ENCODE results near the gene CADM1.

The CADM1 gene

DNA sequence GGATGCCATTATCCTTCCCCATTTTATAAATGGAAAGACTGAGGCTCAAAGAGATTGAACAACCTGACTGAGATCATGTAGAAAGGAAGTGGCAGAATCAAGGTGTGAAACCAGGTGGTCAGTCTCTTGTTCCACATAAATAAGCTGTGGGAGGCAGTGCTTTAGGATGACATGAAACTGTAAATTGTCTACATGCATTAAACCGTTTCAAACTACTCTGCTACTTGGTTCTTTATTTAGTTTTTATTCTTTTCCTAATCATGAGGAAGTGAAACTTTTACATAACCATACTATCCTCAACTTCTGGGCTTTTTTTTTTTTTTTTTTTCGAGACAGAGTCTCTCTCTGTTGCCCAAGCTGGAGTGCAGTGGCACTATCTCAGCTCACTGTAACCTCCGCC lies 34.9 kb downstream of the CADM1 start:
- Histone ChIP-seq H3K36me3 (ENCODE audit: control insufficient read depth, insufficient read depth, low read length) (no peaks in the 10 kb centered on the region), H3K9ac (ENCODE audit: low read length) (no peak overlapping the region), H3K4me3 (ENCODE audit: low read length) (no peak overlapping the region), H3K27me3 (ENCODE audit: control insufficient read depth, insufficient read depth, low read length) (no peaks in the 10 kb centered on the region), H3K4me1 (ENCODE audit: control insufficient read depth, insufficient read depth, low read length) (no peaks in the 10 kb centered on the region), H3K9me3 (ENCODE audit: control insufficient read depth, low read length) (no peaks in the 10 kb centered on the region)

DNA sequence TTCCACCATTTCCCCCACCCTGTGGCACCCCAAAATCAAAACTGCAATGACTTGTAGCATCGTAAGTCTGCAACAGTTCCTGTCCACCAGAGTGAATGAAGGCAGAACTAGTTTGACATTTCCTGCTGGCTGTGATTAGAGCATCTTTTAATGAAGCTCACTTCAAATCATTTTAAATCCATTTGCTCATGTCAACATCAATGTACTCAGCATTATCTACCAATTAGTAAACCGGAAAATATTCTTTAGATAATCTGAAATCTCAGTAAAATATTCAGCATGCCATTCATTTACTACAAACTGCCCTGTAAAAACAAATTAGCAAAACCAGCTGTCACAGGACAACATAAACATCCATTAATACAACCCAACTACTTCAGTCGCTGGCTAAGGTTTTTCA lies 38.1 kb downstream of the CADM1 start:
- Histone ChIP-seq H3K9me3 (ENCODE audit: control insufficient read depth, low read length) (no peaks in the 10 kb centered on the region), H3K27me3 (ENCODE audit: control insufficient read depth, insufficient read depth, low read length) (no peaks in the 10 kb centered on the region), H3K4me1 (ENCODE audit: control insufficient read depth, insufficient read depth, low read length) (no peaks in the 10 kb centered on the region), H3K4me3 (ENCODE audit: low read length) (no peak overlapping the region), H3K9ac (ENCODE audit: low read length) (no peak overlapping the region), H3K36me3 (ENCODE audit: control insufficient read depth, insufficient read depth, low read length) (no peaks in the 10 kb centered on the region)

DNA sequence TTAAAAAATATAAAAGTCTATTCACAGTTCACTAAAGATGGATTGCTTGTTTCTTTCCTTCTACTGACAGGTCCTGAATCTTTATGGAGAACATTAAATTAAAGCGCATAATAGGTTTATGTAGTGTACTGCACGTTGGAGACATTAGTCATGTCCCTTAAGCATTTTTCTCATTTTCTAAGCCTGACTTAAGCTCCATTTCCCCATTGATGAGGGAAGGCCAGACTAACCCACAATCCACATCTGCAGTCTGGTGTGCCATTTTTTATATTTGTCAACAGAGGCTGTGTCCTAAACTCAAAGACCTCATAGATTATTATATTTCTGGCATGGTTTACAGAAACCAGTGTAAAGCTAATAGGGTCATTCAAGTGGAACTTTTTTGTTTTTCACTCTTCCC lies 39.9 kb downstream of the CADM1 start:
- no peaks in the 10 kb centered on the region for H3K36me3 ChIP-seq (ENCODE audit: control insufficient read depth, insufficient read depth, low read length)
- no peak overlapping the region for H3K4me3 ChIP-seq (ENCODE audit: low read length)
- no peaks in the 10 kb centered on the region for H3K4me1 ChIP-seq (ENCODE audit: control insufficient read depth, insufficient read depth, low read length)
- H3K9ac ChIP-seq (ENCODE audit: low read length): no peak overlapping the region
- no peaks in the 10 kb centered on the region for H3K27me3 ChIP-seq (ENCODE audit: control insufficient read depth, insufficient read depth, low read length)
- no peaks in the 10 kb centered on the region for H3K9me3 ChIP-seq (ENCODE audit: control insufficient read depth, low read length)

DNA sequence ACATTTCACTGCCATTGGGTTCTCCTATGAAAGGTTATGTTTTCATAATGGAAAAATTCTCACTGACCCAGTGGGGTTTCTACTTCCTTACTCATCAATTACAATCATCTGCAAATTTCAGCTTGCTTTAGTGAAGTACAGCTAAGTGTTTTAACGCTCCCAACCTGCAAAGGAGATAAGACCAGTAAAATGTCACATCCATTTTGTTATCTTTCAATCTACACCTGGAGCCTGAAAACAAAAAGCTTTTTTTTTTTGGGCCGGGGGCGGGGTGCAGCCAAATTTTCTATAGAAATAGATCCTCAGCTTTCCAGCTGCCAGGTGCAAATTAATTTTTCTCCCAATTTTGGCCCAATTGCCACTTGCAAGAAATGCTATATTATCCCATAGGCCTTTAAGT lies 40.6 kb downstream of the CADM1 start:
- H3K36me3 ChIP-seq (ENCODE audit: control insufficient read depth, insufficient read depth, low read length): no peaks in the 10 kb centered on the region
- no peaks in the 10 kb centered on the region for H3K27me3 ChIP-seq (ENCODE audit: control insufficient read depth, insufficient read depth, low read length)
- no peak overlapping the region for H3K4me3 ChIP-seq (ENCODE audit: low read length)
- H3K9me3 ChIP-seq (ENCODE audit: control insufficient read depth, low read length): no peaks in the 10 kb centered on the region
- H3K4me1 ChIP-seq (ENCODE audit: control insufficient read depth, insufficient read depth, low read length): no peaks in the 10 kb centered on the region
- H3K9ac ChIP-seq (ENCODE audit: low read length): no peak overlapping the region

DNA sequence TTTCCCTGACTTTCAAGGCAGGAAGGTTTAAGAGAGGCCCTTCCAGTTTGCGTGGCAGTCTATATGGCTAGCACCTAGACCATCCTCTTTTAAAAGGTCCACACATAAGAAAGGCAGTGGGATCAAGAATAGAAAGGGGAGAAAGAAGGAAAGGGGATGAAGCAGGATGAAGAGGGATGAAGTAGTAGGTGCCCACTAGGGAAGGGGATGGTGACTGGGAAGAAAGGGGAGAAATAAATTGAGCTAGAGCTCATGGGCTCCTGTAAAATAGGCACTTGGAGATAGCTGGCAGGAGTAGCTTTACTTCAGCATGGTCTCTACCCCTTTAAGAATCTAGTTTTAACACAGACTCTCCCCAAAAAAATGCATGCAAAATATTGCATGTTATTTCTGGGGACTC lies 41.5 kb downstream of the CADM1 start:
- Histone ChIP-seq H3K27me3 (ENCODE audit: control insufficient read depth, insufficient read depth, low read length) (no peaks in the 10 kb centered on the region), H3K4me1 (ENCODE audit: control insufficient read depth, insufficient read depth, low read length) (no peaks in the 10 kb centered on the region), H3K36me3 (ENCODE audit: control insufficient read depth, insufficient read depth, low read length) (no peaks in the 10 kb centered on the region), H3K4me3 (ENCODE audit: low read length) (no peak overlapping the region), H3K9ac (ENCODE audit: low read length) (no peak overlapping the region), H3K9me3 (ENCODE audit: control insufficient read depth, low read length) (no peaks in the 10 kb centered on the region)

DNA sequence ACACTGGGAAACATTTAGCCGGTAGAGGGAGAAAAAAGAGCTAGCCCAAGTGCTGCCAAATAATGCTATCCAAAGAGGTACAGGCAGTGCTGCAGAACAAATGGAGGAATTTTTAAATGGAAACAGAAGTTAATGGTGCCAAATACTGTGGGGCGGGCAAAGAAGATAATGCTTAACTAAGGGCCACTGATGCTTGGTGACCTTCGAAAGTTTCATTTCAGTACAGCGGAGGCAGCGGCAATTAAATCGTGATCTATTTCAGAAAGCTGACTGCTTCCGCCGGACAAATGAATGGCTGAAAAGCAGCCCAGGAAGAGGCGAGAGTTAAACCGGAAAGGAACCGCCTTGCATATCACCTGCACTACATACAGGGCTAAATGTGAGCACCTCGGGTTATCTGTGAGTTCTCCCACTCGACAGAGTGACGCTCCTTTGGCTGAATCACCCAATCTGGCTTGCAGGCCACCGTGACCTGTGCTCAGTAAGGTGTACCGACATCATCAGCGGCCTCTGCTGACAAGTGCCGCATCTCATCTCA lies 42.1 kb downstream of the CADM1 start:
- Histone ChIP-seq H3K27me3 (ENCODE audit: control insufficient read depth, insufficient read depth, low read length) (no peaks in the 10 kb centered on the region), H3K9ac (ENCODE audit: low read length) (no peak overlapping the region), H3K4me3 (ENCODE audit: low read length) (no peak overlapping the region), H3K4me1 (ENCODE audit: control insufficient read depth, insufficient read depth, low read length) (no peaks in the 10 kb centered on the region), H3K9me3 (ENCODE audit: control insufficient read depth, low read length) (no peaks in the 10 kb centered on the region), H3K36me3 (ENCODE audit: control insufficient read depth, insufficient read depth, low read length) (no peaks in the 10 kb centered on the region)

DNA sequence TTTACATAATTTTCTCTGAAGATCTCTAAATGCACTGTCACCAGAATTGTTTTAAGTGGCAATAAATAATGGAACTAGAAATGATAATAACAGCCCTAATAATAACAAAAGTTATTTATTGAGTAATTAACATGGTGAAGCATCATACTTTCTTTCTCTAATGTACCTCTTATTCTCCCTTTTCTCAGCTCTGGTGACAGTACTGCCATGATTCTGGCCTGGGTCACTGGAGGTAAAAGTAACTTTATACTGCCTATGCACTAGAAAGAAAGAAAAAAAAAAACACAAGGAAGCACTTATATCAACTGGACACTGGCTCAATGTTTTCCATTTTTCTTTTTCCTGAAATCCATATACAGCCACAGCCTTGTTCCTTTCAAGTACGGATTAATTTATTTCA lies 43.7 kb downstream of the CADM1 start:
- Histone ChIP-seq H3K36me3 (ENCODE audit: control insufficient read depth, insufficient read depth, low read length) (no peaks in the 10 kb centered on the region), H3K9ac (ENCODE audit: low read length) (no peak overlapping the region), H3K27me3 (ENCODE audit: control insufficient read depth, insufficient read depth, low read length) (no peaks in the 10 kb centered on the region), H3K4me1 (ENCODE audit: control insufficient read depth, insufficient read depth, low read length) (no peaks in the 10 kb centered on the region), H3K9me3 (ENCODE audit: control insufficient read depth, low read length) (no peaks in the 10 kb centered on the region), H3K4me3 (ENCODE audit: low read length) (no peak overlapping the region)

DNA sequence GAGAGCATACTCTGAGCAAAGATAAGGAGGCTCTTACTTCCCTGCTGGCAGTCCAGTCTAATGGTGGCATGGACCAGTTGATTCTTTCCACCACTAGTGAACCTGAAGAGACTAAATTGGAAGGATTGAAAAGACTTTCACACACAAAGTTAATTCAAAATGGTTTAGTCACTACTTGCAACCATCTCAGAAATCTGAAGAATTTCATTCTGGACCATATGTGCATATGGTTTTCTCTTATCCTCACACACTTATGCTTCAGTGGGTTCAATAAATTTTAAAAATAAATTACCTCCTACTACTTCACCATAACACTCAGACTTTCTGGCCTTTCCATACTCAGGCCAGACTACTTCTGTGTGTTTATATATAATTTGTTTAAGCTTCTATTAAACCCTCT lies 44.7 kb downstream of the CADM1 start:
- no peak overlapping the region for H3K4me3 ChIP-seq (ENCODE audit: low read length)
- no peaks in the 10 kb centered on the region for H3K9me3 ChIP-seq (ENCODE audit: control insufficient read depth, low read length)
- no peaks in the 10 kb centered on the region for H3K27me3 ChIP-seq (ENCODE audit: control insufficient read depth, insufficient read depth, low read length)
- no peaks in the 10 kb centered on the region for H3K4me1 ChIP-seq (ENCODE audit: control insufficient read depth, insufficient read depth, low read length)
- H3K36me3 ChIP-seq (ENCODE audit: control insufficient read depth, insufficient read depth, low read length): no peaks in the 10 kb centered on the region
- no peak overlapping the region for H3K9ac ChIP-seq (ENCODE audit: low read length)

DNA sequence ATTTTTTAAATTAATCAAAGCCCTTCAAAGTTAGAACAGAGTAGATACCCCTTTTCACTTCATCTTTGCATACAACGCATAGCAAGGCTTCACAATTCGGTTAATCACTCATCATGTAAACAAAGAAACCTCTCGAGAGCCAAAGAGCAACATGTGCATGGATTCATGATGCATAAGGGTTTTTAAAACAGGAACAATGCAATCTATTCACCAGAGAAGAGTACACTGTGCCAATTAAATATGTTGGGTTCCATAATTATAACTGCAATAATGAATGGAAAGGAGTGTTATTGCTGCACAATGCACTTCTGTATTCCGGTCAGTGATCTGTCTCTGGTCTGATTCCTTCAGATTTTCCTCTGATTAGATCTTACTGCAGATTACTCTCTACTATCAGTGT lies 45.3 kb downstream of the CADM1 start:
- Histone ChIP-seq H3K36me3 (ENCODE audit: control insufficient read depth, insufficient read depth, low read length) (no peaks in the 10 kb centered on the region), H3K9ac (ENCODE audit: low read length) (no peak overlapping the region), H3K27me3 (ENCODE audit: control insufficient read depth, insufficient read depth, low read length) (no peaks in the 10 kb centered on the region), H3K4me3 (ENCODE audit: low read length) (no peak overlapping the region), H3K4me1 (ENCODE audit: control insufficient read depth, insufficient read depth, low read length) (no peaks in the 10 kb centered on the region), H3K9me3 (ENCODE audit: control insufficient read depth, low read length) (no peaks in the 10 kb centered on the region)

DNA sequence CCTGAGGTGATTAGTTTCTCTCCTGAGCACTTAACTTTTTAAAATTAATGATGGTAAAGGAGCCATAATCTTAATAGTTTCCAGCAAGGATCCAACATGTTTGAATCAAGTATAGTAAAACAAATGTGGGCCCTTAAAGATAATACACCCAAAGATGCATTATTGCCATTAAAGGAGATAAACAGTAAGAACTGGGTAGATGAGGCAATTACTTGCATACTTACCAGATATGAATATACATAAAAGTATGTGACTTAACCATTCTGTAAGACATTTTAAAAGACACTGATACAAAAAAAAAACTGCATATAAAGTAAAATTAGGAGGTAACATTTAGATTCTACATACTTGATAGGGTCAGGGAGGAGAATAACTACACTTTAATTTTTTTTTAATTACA lies 48.2 kb downstream of the CADM1 start:
- no peaks in the 10 kb centered on the region for H3K36me3 ChIP-seq (ENCODE audit: control insufficient read depth, insufficient read depth, low read length)
- H3K27me3 ChIP-seq (ENCODE audit: control insufficient read depth, insufficient read depth, low read length): no peaks in the 10 kb centered on the region
- no peak overlapping the region for H3K4me3 ChIP-seq (ENCODE audit: low read length)
- H3K9ac ChIP-seq (ENCODE audit: low read length): no peak overlapping the region
- no peaks in the 10 kb centered on the region for H3K4me1 ChIP-seq (ENCODE audit: control insufficient read depth, insufficient read depth, low read length)
- no peaks in the 10 kb centered on the region for H3K9me3 ChIP-seq (ENCODE audit: control insufficient read depth, low read length)

DNA sequence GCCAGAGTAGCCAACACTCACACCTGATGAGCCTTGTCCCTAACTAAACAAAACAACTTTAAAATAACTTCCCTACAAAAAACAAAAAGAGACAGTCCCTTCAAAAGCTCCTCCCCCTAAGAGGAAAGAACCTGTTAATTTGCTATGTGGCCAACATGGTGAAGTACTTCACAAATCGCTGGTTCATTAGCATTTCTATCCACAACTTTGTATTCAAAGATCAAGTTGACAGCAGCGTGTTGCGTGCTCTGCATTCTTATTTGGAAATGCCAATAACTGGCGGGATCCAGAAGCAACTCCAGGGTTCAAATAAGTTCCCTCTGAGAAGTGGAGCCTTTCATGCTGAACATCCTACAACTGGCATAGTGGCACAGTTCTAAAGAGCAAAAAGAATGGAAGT lies 48.6 kb downstream of the CADM1 start:
- Histone ChIP-seq H3K9me3 (ENCODE audit: control insufficient read depth, low read length) (no peaks in the 10 kb centered on the region), H3K27me3 (ENCODE audit: control insufficient read depth, insufficient read depth, low read length) (no peaks in the 10 kb centered on the region), H3K9ac (ENCODE audit: low read length) (no peak overlapping the region), H3K4me1 (ENCODE audit: control insufficient read depth, insufficient read depth, low read length) (no peaks in the 10 kb centered on the region), H3K36me3 (ENCODE audit: control insufficient read depth, insufficient read depth, low read length) (no peaks in the 10 kb centered on the region), H3K4me3 (ENCODE audit: low read length) (no peak overlapping the region)

DNA sequence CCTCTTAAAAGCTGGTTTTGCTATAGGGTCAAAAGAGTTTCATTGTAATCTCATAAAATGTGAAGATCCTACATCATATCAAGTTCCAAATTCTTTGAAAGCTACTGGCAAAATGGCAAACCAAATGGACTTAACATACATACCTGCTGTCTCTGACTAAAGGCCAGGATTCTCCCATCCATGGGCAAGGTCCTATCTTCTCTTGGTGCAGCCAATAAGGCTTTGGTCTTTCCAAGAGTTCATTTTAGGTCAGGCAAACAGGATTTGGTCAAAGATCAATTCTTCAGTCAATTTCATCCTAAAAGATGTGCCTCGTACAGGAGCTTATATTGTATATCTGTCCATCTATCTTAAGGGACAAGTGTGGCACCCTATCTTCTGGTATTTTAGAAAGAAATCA lies 49.7 kb downstream of the CADM1 start:
- Histone ChIP-seq H3K9me3 (ENCODE audit: control insufficient read depth, low read length) (no peaks in the 10 kb centered on the region), H3K27me3 (ENCODE audit: control insufficient read depth, insufficient read depth, low read length) (no peaks in the 10 kb centered on the region), H3K4me1 (ENCODE audit: control insufficient read depth, insufficient read depth, low read length) (no peaks in the 10 kb centered on the region), H3K36me3 (ENCODE audit: control insufficient read depth, insufficient read depth, low read length) (no peaks in the 10 kb centered on the region), H3K9ac (ENCODE audit: low read length) (no peak overlapping the region), H3K4me3 (ENCODE audit: low read length) (no peak overlapping the region)

DNA sequence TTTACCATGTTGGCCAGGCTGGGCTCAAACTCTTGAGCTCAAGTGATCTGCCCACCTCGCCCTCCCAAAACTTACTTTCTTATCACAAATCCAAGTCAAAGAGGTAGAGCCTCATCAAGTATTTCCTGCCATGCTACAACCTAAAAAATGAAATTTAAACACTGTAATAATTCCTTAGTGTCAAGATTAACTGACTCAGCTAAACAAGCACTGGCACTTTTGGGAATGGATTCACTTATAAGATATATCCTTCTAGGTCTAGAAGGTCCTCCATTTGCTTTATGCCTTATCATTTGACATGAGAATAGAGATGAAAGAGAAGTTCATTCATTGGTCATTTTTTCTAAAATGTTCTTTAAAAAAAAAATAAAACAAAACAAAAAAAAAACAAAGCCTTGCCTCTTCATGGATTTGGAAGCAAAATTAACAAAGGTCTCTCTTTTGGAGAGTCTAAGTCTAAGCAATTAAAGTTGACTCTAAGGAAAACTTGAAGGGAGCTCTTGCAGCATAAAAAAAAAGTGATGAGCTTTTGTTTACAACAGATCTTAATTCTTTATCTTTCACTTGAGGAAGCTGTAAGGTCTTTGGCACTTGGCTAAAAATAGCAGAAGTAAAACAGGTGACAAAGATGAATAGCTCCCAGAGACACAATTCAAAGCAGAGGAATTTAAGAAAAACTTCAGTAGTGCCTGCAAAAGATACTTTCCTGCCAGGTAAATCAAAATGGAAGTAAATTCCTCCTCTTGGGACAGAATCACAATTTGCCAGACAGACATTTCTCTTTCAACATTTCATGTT lies 50.3 kb downstream of the CADM1 start:
- H3K27me3 ChIP-seq (ENCODE audit: control insufficient read depth, insufficient read depth, low read length): no peaks in the 10 kb centered on the region
- H3K9me3 ChIP-seq (ENCODE audit: control insufficient read depth, low read length): no peaks in the 10 kb centered on the region
- no peaks in the 10 kb centered on the region for H3K4me1 ChIP-seq (ENCODE audit: control insufficient read depth, insufficient read depth, low read length)
- H3K9ac ChIP-seq (ENCODE audit: low read length): no peak overlapping the region
- H3K4me3 ChIP-seq (ENCODE audit: low read length): no peak overlapping the region
- H3K36me3 ChIP-seq (ENCODE audit: control insufficient read depth, insufficient read depth, low read length): no peaks in the 10 kb centered on the region
